Mesangial cell (primary cell): ENCODE results near the gene KNSTRN. TPM values are rescaled to one million over a fixed set of nuclear protein-coding genes. Genes with fewer than 3 reads are reported as not detected.

Source experiments
- total RNA-seq: library from RNA; depleted of rRNA; stranded (reverse); fragments of >200 nt; gene quantifications from 2 replicates; pipeline ENCODE4 v1.2.3, GENCODE V29; 2015

Gene KNSTRN, protein sequence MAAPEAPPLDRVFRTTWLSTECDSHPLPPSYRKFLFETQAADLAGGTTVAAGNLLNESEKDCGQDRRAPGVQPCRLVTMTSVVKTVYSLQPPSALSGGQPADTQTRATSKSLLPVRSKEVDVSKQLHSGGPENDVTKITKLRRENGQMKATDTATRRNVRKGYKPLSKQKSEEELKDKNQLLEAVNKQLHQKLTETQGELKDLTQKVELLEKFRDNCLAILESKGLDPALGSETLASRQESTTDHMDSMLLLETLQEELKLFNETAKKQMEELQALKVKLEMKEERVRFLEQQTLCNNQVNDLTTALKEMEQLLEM
- 10.0 and 94.8 TPM in 2 replicates for total RNA-seq

DNA sequence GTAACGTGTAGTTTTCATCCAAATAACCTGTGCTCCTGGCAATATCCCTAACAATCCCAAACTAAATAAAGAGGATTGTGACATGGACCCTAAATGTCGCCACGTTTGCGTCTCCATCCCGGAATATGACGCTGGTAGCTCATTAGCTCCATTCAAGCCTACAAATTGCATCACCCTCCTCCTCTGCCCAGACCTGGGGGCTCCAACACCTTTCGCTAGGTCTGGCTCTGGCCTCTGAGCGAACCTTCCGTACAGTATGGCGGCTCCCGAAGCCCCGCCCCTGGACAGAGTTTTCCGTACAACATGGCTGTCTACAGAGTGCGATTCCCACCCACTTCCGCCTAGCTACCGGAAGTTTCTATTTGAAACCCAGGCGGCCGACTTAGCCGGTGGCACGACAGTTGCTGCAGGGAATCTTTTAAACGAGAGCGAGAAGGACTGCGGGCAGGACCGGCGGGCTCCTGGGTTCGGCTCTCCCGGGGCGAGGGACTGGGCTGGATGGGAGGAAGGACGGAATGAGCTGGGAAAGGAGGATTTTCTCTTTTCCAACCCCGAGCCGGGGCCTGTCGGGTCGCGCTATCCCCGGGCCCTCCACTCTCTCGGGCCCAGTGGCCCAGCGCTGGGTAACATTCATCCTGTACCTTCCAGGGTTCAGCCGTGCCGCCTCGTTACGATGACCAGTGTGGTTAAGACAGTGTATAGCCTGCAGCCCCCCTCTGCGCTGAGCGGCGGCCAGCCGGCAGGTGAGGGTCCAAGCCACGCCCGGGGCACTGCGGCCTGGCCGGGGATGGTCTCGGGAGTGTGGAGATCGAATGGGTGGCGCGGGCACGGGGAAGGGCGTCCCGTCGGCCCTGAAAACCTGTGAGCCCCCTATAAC, at the start of gene KNSTRN:
Gene KNSTRN, plus strand, starts transcription at position 142 of the 877 bp plus-strand sequence. Its CDS starts 115 bp downstream, at position 257.

DNA sequence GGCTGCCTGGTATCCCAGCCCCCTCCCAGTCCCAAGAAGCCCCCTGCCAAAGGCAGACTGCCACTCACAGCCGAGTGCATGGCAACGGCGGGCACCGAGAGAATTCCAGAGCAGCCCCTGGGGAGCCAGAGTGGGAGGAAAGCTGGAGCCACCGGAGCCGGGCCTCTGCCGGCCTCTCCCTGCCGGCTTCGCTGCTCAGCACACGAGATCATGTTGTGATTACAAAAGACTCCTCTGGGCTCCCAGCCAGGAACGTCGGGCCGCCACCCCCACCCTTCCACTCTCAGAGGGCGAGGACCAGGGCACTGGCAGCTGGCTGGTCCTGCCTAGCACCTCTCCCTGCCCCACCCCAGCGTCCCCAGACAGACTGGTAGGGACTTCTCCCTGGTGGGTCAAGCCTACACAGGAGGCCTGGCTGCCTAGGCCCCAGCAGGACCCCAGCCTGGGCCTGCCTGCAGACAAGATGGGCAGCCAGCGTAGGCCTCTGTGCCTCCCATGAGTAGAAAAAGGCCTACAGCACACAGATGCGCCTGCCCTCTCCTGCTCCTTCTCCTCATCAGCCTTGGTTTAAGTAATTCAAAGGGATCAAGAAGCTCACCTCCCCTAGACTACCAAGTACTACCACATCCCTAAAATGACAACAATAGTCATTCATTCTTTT, 41.7 kb upstream of the KNSTRN start, which contains the start of gene CCDC9B:
Gene CCDC9B, minus strand, starts transcription at position 200 of the 661 bp plus-strand sequence. Its CDS starts 120 bp downstream, at position 80.

DNA sequence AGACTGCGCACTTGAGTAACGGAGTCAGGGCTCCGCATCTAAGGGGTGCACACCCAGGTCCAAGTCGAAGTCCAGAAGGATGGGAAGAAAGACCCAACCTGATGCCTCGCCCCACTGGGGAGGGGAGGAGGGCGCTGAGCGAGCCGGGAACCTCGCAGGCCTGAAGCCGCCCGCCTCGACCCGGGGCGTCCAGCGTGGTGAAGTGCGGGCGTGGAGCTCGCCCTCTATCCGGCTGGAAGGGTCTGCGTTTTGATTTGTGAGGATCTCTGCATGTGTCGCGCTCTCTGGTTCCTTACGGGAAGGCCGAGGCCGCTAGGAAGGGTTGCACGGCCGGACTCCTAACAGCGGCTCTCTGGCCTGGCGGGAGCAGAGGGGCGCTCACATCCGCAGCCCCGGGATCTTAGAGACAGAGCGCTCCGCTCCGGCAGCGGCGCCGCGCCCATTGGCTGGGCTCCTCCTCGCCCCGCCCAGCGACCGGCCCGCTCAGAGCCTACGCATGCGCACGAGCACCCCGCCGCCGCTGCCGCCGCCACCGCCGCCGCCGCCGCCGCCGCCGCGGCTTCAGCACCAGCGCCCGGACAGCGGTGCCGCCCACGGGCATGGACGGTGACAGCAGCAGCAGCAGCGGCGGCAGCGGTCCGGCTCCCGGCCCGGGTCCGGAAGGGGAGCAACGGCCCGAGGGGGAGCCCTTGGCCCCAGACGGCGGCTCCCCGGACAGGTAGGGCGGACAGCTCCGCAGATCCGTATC, 24.6 kb upstream of the KNSTRN start, which contains the start of gene DISP2:
Gene DISP2, plus strand, starts transcription at position 497 of the 748 bp plus-strand sequence. Its CDS starts 103 bp downstream, at position 600.

GRCh38 chr15:40405501-40406381, 23.2 kb downstream of the KNSTRN start, which contains the start of gene IVD:
IVD (plus strand) TSS chr15:40405795; CDS start chr15:40405828, 33 bp downstream.

DNA sequence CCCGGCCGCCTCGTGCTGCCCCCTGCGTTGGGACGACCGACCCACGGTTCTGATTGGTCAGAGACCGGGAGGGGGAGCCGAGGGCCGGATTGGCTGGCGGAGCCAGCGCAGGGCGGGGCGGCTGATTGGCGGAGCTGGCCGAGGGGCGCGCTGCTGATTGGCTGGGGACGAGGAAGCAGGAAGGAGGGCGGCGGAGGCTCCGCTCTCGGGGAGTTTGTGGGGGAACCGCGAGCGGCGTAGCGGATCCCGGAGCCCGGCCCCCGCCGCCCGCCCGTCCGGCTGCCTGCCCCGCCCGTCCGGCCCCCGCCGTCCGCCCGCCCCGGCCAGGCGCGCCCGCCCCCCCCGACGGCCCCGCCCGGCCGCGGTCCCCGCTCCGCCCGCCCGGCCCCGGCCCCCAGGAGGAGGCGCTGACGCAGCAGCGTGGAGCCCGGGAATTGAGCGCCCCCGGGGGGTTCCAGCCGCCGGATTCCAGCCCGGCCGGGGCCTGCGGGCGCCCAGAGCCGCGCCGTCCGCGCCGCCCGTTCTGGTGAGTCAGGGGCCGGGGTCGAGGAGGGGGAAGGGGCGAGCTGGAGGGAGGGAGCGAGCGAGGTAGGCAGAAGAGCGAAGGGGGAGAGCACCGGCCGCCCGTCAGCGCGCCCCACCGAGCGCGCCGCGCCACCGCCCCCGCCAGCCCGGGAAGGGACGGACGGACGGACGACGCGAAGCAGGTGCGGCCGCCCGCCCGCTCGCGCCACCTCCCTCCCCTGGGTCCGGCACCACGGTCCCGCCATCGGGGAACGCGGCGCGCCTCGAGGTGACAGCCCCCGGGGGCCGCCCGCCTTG, 58.4 kb downstream of the KNSTRN start, which contains the start of gene BAHD1:
Gene BAHD1, plus strand, starts transcription at position 211 of the 822 bp plus-strand sequence. CDS start 17,512 bp downstream, outside the sequence.

Other genes starting within 250 kb of the KNSTRN start
- gene BUB1B, start 221.7 kb upstream of the KNSTRN start, total RNA-seq = 3.9 and 73.0 TPM in 2 replicates
- gene PAK6, start 143.7 kb upstream of the KNSTRN start, total RNA-seq = 1.1 and 9.0 TPM in 2 replicates
- not detected in 2 replicates for gene ANKRD63, start 99.7 kb upstream of the KNSTRN start, total RNA-seq
- 0.81 and 2.2 TPM in 2 replicates for gene PLCB2, start 74.8 kb upstream of the KNSTRN start, total RNA-seq
- 5.5 and 13.1 TPM in 2 replicates for gene INAFM2, start 59.0 kb upstream of the KNSTRN start, total RNA-seq
- gene CCDC9B, start 41.8 kb upstream of the KNSTRN start, total RNA-seq = 7.0 and 13.4 TPM in 2 replicates
- gene PHGR1, start 31.7 kb upstream of the KNSTRN start, total RNA-seq = not detected in 2 replicates
- gene DISP2, start 24.5 kb upstream of the KNSTRN start, total RNA-seq = 0.33 and 0.38 TPM in 2 replicates
- 35.0 and 44.6 TPM in 2 replicates for gene IVD, start 23.1 kb downstream of the KNSTRN start, total RNA-seq
- 9.6 and 13.9 TPM in 2 replicates for gene BAHD1, start 58.2 kb downstream of the KNSTRN start, total RNA-seq
- 23.6 and 34.0 TPM in 2 replicates for gene CHST14, start 88.3 kb downstream of the KNSTRN start, total RNA-seq
- 17.1 and 17.6 TPM in 2 replicates for gene CCDC32, start 182.3 kb downstream of the KNSTRN start, total RNA-seq
- gene RPUSD2, start 186.6 kb downstream of the KNSTRN start, total RNA-seq = 16.3 and 16.7 TPM in 2 replicates
- 1.3 and 27.4 TPM in 2 replicates for gene KNL1, start 211.5 kb downstream of the KNSTRN start, total RNA-seq